ENCODE measurements around the gene KNCN.

Gene KNCN

GRCh38 chr1:46497020-46497419 lies 54.4 kb downstream of the KNCN start:
- DNase-seq = no peak

- no peak for DNase-seq
Measured at GRCh38 chr1:46496505-46496904, 54.9 kb downstream of the KNCN start.

- no peak for DNase-seq
Measured at GRCh38 chr1:46495778-46496177, 55.7 kb downstream of the KNCN start.
